Fibroblast of mammary gland (primary cell): ENCODE data around the gene CARNS1.
"Not testable (repeated sequence)": the region's sequence is repeated elsewhere in the genome, so short reads cannot be mapped to it uniquely, and the experiment has no call there.

Source experiments
- DNase-seq: peaks from one replicate; pipeline ENCODE4 v3.0.0-alpha.2; 2010; ENCODE audit warnings: low read depth
- H3K4me3 ChIP-seq: 2 replicates; pipeline ENCODE4 v1.5.1; 2011; ENCODE audit warnings: low read depth, mild to moderate bottlenecking, low read length, moderate library complexity; ENCODE audit not compliant: control insufficient read depth
- CTCF ChIP-seq: conservative IDR thresholded peaks from 2 replicates; pipeline ENCODE4 v1.5.1; 2011; ENCODE audit warnings: low read depth, low read length, inconsistent platforms; ENCODE audit not compliant: control insufficient read depth, insufficient read depth

Gene CARNS1

GRCh38 chr11:67457453-67457852, 42.0 kb downstream of the CARNS1 start:
- H3K4me3 ChIP-seq = no peak overlapping the region
- no peak for DNase-seq
- no peak for TF ChIP-seq CTCF

- DNase-seq = no peak
- no peak for TF ChIP-seq CTCF
- no peak overlapping the region for H3K4me3 ChIP-seq
Observed at GRCh38 chr11:67458266-67458665, 42.8 kb downstream of the CARNS1 start.

- no peak for DNase-seq
- no peak for TF ChIP-seq CTCF
Observed at GRCh38 chr11:67463186-67463585, 47.7 kb downstream of the CARNS1 start.

GRCh38 chr11:67463680-67464410, 48.4 kb downstream of the CARNS1 start:
- no peak for DNase-seq
- no peak for TF ChIP-seq CTCF
- peak overlapping the region; percentile 19 for H3K4me3 ChIP-seq

More at GRCh38 chr11:67463186-67463585, 47.7 kb downstream of the CARNS1 start:
- no peak overlapping the region for H3K4me3 ChIP-seq

- peak overlapping the region; percentile 43 for H3K4me3 ChIP-seq
- DNase-seq = peak; percentile 25
- TF ChIP-seq CTCF = no peak
Observed at GRCh38 chr11:67464411-67465188, 49.1 kb downstream of the CARNS1 start.

GRCh38 chr11:67465189-67465510, 49.7 kb downstream of the CARNS1 start:
- peak overlapping the region; percentile 43 for H3K4me3 ChIP-seq
- no peak for DNase-seq
- TF ChIP-seq CTCF = no peak

- not testable (repeated sequence) for H3K4me3 ChIP-seq
Observed at GRCh38 chr11:67465530-67465929, 50.1 kb downstream of the CARNS1 start.

More at GRCh38 chr11:67465530-67465929, 50.1 kb downstream of the CARNS1 start:
- DNase-seq = peak; percentile 33
